Sigmoid colon (tissue), 4 donors: ENCODE results near the gene NUDT14.

Experiments used
- EP300 ChIP-seq, 4 donors: sonication (generic); formaldehyde crosslinking; IDR thresholded peaks; one replicate each; pipeline ENCODE4 v1.6.1; 2017; ENCODE audit warnings: antibody characterized with exemption in 4 of 4
- POLR2A ChIP-seq, 2 donors: fragments of 450-650 bp; IDR thresholded peaks; one replicate each; pipeline ENCODE4 v1.6.1; 2016; ENCODE audit warnings: antibody characterized with exemption in 2 of 2, mild to moderate bottlenecking in 2 of 2, moderate library complexity in 2 of 2
- TF ChIP-seq, protein P1 (sequence below), 4 experiments: fragments of 450-650 bp in 3 of 4; fragments of 200-600 bp in 1 of 4; IDR thresholded peaks; one replicate each; pipeline ENCODE4 v1.5.1; 2016 to 2019; ENCODE audit warnings: antibody characterized with exemption in 4 of 4, mild to moderate bottlenecking in 3 of 4, moderate library complexity in 2 of 4

- TF ChIP-seq, protein P1, sequence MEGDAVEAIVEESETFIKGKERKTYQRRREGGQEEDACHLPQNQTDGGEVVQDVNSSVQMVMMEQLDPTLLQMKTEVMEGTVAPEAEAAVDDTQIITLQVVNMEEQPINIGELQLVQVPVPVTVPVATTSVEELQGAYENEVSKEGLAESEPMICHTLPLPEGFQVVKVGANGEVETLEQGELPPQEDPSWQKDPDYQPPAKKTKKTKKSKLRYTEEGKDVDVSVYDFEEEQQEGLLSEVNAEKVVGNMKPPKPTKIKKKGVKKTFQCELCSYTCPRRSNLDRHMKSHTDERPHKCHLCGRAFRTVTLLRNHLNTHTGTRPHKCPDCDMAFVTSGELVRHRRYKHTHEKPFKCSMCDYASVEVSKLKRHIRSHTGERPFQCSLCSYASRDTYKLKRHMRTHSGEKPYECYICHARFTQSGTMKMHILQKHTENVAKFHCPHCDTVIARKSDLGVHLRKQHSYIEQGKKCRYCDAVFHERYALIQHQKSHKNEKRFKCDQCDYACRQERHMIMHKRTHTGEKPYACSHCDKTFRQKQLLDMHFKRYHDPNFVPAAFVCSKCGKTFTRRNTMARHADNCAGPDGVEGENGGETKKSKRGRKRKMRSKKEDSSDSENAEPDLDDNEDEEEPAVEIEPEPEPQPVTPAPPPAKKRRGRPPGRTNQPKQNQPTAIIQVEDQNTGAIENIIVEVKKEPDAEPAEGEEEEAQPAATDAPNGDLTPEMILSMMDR (IDR thresholded peaks at IDR 0.05): no peak
- TF ChIP-seq EP300 (IDR thresholded peaks at IDR 0.05): no peak
- no peak for TF ChIP-seq POLR2A (IDR thresholded peaks at IDR 0.05)
Observed at GRCh38 chr14:105158794-105159193, 22.3 kb downstream of the NUDT14 start.
